H1 (cell line): ENCODE data around the gene CAMTA1. TPM values are rescaled to one million over a fixed set of nuclear protein-coding genes. Genes with fewer than 3 reads are reported as not detected.

ENCODE experiments used
- BACH1 ChIP-seq: IDR thresholded peaks from 2 replicates; pipeline ENCODE4 v1.6.1; 2012; ENCODE audit warnings: low read length, improper control_type of control experiment
- BRCA1 ChIP-seq: IDR thresholded peaks from 2 replicates; pipeline ENCODE4 v1.6.1; 2012; ENCODE audit warnings: low read depth, low read length, improper control_type of control experiment
- CTBP2 ChIP-seq: IDR thresholded peaks from 2 replicates; pipeline ENCODE4 v1.7.0; 2011; ENCODE audit warnings: borderline replicate concordance, mild to moderate bottlenecking, moderate library complexity, mixed read lengths, low read length; ENCODE audit not compliant: insufficient read depth, insufficient read length
- HDAC6 ChIP-seq: IDR thresholded peaks from one replicate; pipeline ENCODE4 v1.7.1; 2012; ENCODE audit warnings: low read depth, mild to moderate bottlenecking, inconsistent platforms, low read length, moderate library complexity
- SRF ChIP-seq: IDR thresholded peaks from 2 replicates; pipeline ENCODE4 v1.6.1; 2011; ENCODE audit warnings: mild to moderate bottlenecking, low read depth, low read length, moderate library complexity
- SUZ12 ChIP-seq: fragments of 200-600 bp; sonication (generic); IDR thresholded peaks from 2 replicates; pipeline ENCODE4 v1.6.1; 2012; ENCODE audit warnings: mild to moderate bottlenecking, inconsistent platforms, low read length, moderate library complexity, mixed read lengths
- polyA plus RNA-seq, 7 experiments: library from polyadenylated mRNA; depleted of rRNA in 3 of 7; stranded (reverse) in 5 of 7; unstranded in 2 of 7; fragments of >200 nt in 5 of 7; fragments of 200-250 nt in 2 of 7; gene quantifications; 1 replicate in 5 of 7; 2 replicates in 1 of 7; 4 replicates in 1 of 7; pipeline versions ENCODE4 v1.2.1 to v1.2.3, GENCODE V29; 2011 to 2013; ENCODE audit warnings: missing spikeins in 2 of 7, mixed read lengths in 2 of 7
- total RNA-seq: library from RNA; stranded (reverse); fragmentation: NEBNext Ultra II Directional; extraction: Animal tissue kit (Norgen Biotek cat#: 25700); gene quantifications from 2 replicates; pipeline ENCODE4 v1.2.1, GENCODE V29; 2021
- TF ChIP-seq, protein P1 (sequence below): fragments of 300-600 bp; sonication (generic); IDR thresholded peaks from 2 replicates; pipeline ENCODE4 v1.7.1; 2012; ENCODE audit warnings: low read length, moderate library complexity, mild to moderate bottlenecking, inconsistent platforms; ENCODE audit not compliant: insufficient replicate concordance
- TF ChIP-seq, protein P2 (sequence below): IDR thresholded peaks from 2 replicates; pipeline ENCODE4 v1.6.1; 2012; ENCODE audit warnings: inconsistent platforms

CAMTA1 gene
- total and polyA plus RNA-seq, 2 of the 8 experiments (the other 6 are each of a cell fraction or from before 2014, with no cell fraction given): 65.0 to 119 TPM

DNA sequence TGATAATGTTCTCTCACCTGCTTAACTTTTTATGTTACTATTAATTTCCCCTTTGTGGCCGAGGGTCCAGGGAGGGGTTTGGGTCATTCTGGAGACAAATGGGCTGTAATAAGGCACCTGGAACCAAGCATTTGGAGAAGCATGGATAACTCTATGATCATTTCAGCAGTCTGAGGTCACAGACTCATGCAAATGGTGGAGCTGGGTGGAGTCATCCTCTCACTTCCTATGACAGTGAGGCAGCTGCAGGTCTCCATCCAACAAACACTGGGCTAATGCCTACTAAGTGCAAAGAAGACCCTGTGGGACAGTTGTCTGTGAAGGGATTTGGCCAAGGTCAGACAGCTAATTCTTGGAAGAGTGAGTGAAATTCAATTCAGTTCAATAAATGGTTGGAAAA, 28.8 kb upstream of the CAMTA1 start (continued):
- TF ChIP-seq, protein P1, sequence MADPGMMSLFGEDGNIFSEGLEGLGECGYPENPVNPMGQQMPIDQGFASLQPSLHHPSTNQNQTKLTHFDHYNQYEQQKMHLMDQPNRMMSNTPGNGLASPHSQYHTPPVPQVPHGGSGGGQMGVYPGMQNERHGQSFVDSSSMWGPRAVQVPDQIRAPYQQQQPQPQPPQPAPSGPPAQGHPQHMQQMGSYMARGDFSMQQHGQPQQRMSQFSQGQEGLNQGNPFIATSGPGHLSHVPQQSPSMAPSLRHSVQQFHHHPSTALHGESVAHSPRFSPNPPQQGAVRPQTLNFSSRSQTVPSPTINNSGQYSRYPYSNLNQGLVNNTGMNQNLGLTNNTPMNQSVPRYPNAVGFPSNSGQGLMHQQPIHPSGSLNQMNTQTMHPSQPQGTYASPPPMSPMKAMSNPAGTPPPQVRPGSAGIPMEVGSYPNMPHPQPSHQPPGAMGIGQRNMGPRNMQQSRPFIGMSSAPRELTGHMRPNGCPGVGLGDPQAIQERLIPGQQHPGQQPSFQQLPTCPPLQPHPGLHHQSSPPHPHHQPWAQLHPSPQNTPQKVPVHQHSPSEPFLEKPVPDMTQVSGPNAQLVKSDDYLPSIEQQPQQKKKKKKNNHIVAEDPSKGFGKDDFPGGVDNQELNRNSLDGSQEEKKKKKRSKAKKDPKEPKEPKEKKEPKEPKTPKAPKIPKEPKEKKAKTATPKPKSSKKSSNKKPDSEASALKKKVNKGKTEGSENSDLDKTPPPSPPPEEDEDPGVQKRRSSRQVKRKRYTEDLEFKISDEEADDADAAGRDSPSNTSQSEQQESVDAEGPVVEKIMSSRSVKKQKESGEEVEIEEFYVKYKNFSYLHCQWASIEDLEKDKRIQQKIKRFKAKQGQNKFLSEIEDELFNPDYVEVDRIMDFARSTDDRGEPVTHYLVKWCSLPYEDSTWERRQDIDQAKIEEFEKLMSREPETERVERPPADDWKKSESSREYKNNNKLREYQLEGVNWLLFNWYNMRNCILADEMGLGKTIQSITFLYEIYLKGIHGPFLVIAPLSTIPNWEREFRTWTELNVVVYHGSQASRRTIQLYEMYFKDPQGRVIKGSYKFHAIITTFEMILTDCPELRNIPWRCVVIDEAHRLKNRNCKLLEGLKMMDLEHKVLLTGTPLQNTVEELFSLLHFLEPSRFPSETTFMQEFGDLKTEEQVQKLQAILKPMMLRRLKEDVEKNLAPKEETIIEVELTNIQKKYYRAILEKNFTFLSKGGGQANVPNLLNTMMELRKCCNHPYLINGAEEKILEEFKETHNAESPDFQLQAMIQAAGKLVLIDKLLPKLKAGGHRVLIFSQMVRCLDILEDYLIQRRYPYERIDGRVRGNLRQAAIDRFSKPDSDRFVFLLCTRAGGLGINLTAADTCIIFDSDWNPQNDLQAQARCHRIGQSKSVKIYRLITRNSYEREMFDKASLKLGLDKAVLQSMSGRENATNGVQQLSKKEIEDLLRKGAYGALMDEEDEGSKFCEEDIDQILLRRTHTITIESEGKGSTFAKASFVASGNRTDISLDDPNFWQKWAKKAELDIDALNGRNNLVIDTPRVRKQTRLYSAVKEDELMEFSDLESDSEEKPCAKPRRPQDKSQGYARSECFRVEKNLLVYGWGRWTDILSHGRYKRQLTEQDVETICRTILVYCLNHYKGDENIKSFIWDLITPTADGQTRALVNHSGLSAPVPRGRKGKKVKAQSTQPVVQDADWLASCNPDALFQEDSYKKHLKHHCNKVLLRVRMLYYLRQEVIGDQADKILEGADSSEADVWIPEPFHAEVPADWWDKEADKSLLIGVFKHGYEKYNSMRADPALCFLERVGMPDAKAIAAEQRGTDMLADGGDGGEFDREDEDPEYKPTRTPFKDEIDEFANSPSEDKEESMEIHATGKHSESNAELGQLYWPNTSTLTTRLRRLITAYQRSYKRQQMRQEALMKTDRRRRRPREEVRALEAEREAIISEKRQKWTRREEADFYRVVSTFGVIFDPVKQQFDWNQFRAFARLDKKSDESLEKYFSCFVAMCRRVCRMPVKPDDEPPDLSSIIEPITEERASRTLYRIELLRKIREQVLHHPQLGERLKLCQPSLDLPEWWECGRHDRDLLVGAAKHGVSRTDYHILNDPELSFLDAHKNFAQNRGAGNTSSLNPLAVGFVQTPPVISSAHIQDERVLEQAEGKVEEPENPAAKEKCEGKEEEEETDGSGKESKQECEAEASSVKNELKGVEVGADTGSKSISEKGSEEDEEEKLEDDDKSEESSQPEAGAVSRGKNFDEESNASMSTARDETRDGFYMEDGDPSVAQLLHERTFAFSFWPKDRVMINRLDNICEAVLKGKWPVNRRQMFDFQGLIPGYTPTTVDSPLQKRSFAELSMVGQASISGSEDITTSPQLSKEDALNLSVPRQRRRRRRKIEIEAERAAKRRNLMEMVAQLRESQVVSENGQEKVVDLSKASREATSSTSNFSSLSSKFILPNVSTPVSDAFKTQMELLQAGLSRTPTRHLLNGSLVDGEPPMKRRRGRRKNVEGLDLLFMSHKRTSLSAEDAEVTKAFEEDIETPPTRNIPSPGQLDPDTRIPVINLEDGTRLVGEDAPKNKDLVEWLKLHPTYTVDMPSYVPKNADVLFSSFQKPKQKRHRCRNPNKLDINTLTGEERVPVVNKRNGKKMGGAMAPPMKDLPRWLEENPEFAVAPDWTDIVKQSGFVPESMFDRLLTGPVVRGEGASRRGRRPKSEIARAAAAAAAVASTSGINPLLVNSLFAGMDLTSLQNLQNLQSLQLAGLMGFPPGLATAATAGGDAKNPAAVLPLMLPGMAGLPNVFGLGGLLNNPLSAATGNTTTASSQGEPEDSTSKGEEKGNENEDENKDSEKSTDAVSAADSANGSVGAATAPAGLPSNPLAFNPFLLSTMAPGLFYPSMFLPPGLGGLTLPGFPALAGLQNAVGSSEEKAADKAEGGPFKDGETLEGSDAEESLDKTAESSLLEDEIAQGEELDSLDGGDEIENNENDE: no peak
- TF ChIP-seq SUZ12 (no peak), BACH1 (no peak), BRCA1 (no peak), SRF (no peak), HDAC6 (no peak), CTBP2 (no peak)
- TF ChIP-seq, protein P2, sequence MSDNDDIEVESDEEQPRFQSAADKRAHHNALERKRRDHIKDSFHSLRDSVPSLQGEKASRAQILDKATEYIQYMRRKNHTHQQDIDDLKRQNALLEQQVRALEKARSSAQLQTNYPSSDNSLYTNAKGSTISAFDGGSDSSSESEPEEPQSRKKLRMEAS: no peak
